HL-60 (cell line): Measurements from ENCODE around the gene PPP2R5E.

Source experiments
- TF ChIP-seq, protein P1 (sequence below): IDR thresholded peaks from one replicate; pipeline ENCODE4 v1.5.1; 2011; ENCODE audit warnings: low read length, control low read depth, inconsistent platforms; ENCODE audit not compliant: insufficient read depth
- TF ChIP-seq, protein P2 (sequence below): IDR thresholded peaks from 2 replicates; pipeline ENCODE4 v1.6.1; 2012; ENCODE audit warnings: low read depth; ENCODE audit not compliant: insufficient replicate concordance

DNA sequence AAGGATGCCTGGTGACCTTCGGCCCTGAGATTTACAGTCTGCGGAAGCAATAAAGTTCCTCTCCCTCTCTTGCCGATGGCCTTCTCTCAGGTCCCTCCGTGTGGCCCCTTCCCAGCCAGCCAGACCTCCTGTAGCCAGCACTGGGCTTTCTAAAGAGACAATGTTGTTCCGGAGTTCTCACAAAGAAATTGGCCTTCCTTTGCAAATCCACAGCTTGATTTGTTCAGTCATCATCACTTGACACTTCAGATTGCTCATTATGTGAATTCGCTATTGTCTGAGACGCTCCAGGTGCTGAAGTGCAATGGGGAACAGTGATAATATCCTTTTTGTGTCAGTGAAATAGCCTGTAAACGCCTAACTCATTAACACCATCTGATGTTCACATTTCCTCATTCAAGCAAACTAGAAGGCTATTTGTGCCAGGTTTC lies 180.8 kb downstream of the PPP2R5E start:
- TF ChIP-seq, protein P1, sequence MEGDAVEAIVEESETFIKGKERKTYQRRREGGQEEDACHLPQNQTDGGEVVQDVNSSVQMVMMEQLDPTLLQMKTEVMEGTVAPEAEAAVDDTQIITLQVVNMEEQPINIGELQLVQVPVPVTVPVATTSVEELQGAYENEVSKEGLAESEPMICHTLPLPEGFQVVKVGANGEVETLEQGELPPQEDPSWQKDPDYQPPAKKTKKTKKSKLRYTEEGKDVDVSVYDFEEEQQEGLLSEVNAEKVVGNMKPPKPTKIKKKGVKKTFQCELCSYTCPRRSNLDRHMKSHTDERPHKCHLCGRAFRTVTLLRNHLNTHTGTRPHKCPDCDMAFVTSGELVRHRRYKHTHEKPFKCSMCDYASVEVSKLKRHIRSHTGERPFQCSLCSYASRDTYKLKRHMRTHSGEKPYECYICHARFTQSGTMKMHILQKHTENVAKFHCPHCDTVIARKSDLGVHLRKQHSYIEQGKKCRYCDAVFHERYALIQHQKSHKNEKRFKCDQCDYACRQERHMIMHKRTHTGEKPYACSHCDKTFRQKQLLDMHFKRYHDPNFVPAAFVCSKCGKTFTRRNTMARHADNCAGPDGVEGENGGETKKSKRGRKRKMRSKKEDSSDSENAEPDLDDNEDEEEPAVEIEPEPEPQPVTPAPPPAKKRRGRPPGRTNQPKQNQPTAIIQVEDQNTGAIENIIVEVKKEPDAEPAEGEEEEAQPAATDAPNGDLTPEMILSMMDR = no peak
- TF ChIP-seq, protein P2, sequence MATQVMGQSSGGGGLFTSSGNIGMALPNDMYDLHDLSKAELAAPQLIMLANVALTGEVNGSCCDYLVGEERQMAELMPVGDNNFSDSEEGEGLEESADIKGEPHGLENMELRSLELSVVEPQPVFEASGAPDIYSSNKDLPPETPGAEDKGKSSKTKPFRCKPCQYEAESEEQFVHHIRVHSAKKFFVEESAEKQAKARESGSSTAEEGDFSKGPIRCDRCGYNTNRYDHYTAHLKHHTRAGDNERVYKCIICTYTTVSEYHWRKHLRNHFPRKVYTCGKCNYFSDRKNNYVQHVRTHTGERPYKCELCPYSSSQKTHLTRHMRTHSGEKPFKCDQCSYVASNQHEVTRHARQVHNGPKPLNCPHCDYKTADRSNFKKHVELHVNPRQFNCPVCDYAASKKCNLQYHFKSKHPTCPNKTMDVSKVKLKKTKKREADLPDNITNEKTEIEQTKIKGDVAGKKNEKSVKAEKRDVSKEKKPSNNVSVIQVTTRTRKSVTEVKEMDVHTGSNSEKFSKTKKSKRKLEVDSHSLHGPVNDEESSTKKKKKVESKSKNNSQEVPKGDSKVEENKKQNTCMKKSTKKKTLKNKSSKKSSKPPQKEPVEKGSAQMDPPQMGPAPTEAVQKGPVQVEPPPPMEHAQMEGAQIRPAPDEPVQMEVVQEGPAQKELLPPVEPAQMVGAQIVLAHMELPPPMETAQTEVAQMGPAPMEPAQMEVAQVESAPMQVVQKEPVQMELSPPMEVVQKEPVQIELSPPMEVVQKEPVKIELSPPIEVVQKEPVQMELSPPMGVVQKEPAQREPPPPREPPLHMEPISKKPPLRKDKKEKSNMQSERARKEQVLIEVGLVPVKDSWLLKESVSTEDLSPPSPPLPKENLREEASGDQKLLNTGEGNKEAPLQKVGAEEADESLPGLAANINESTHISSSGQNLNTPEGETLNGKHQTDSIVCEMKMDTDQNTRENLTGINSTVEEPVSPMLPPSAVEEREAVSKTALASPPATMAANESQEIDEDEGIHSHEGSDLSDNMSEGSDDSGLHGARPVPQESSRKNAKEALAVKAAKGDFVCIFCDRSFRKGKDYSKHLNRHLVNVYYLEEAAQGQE = no peak
